Endothelial cell of umbilical vein (primary cell): Measurements from ENCODE around the gene PRKAR1A. TPM values are rescaled to one million over a fixed set of nuclear protein-coding genes. Genes with fewer than 3 reads are reported as not detected.

ENCODE experiments used
- BruUV-seq: library from RNA; stranded (reverse); fragments of 400-500 nt; replicated peaks from 2 replicates; lab custom pipeline; 2021; lab: Mats Ljungman, UMichigan
- CTCF ChIA-PET: fragments of 300-600, 350-600 bp; sonication (Branson Sonifier 250); formaldehyde crosslinking; loops from one replicate; lab custom pipeline; 2021; ENCODE audit warnings: antibody characterized with exemption, inconsistent platforms; lab: Charles Lee
- POLR2A ChIA-PET: fragments of 300-600, 350-600 bp; sonication (Branson Sonifier 250); formaldehyde crosslinking; loops from one replicate; lab custom pipeline; 2021; ENCODE audit warnings: antibody characterized with exemption, inconsistent platforms; lab: Charles Lee
- DNase-seq: peaks from one replicate; pipeline ENCODE4 v3.0.0-alpha.2; 2011; ENCODE audit warnings: low read depth, low spot score
- FAIRE-seq: peaks from 2 replicates; lab custom pipeline; 2011; peaks lifted over from hg19 to GRCh38; lab: Jason Lieb, UNC
- H2AFZ ChIP-seq: 2 replicates; pipeline ENCODE4 v1.6.0; 2012; ENCODE audit warnings: low read depth, low read length, control low read depth, inconsistent platforms
- H3K27ac ChIP-seq: 2 replicates; pipeline ENCODE4 v1.5.1; 2011; ENCODE audit warnings: low read depth, mild to moderate bottlenecking, control low read depth, low read length, moderate library complexity; ENCODE audit not compliant: insufficient read depth
- H3K27me3 ChIP-seq, 2 experiments: 2 replicates each; pipeline versions ENCODE4 v1.6.0 to v1.6.1; 2011; ENCODE audit warnings: low read length in 2 of 2, mixed read lengths in 1 of 2; ENCODE audit not compliant: control insufficient read depth in 2 of 2, insufficient read depth in 2 of 2
- H3K36me3 ChIP-seq, 2 experiments: 2 replicates in 1 of 2; 3 replicates in 1 of 2; pipeline ENCODE4 v1.5.1; 2011; ENCODE audit warnings: low read length in 2 of 2, mild to moderate bottlenecking in 1 of 2, moderate library complexity in 1 of 2; ENCODE audit not compliant: control insufficient read depth in 2 of 2, insufficient read depth in 2 of 2; ENCODE audit errors: extremely low read depth in 1 of 2
- H3K4me1 ChIP-seq: 3 replicates; pipeline ENCODE4 v1.5.1; 2011; ENCODE audit warnings: mild to moderate bottlenecking, low read length; ENCODE audit not compliant: control insufficient read depth, insufficient read depth; ENCODE audit errors: extremely low read depth
- H3K4me2 ChIP-seq: 2 replicates; pipeline ENCODE4 v1.6.1; 2011; ENCODE audit warnings: low read length, control low read depth, mixed read lengths; ENCODE audit not compliant: insufficient read depth
- H3K4me3 ChIP-seq, 3 experiments: fragments of 200-600 bp in 1 of 3; sonication (generic), shearing (Covaris generic) in 1 of 3; replicated peaks in 1 of 3; 2 replicates each; pipeline ENCODE4 v1.5.1; 2011 to 2016; ENCODE audit warnings: control low read depth in 3 of 3, low read length in 3 of 3, mild to moderate bottlenecking in 2 of 3, inconsistent platforms in 1 of 3, low read depth in 1 of 3, moderate library complexity in 1 of 3; ENCODE audit not compliant: insufficient read depth in 1 of 3
- H3K79me2 ChIP-seq: 2 replicates; pipeline ENCODE4 v1.6.0; 2012; ENCODE audit warnings: low read length, inconsistent platforms; ENCODE audit not compliant: control insufficient read depth, insufficient read depth
- H3K9ac ChIP-seq: replicated peaks from 2 replicates; pipeline ENCODE3; 2011; ENCODE audit warnings: low read length, control low read depth; ENCODE audit not compliant: insufficient read depth; ENCODE audit errors: extremely low read depth
- H3K9me1 ChIP-seq: replicated peaks from 3 replicates; pipeline ENCODE4 v1.6.0; 2011; ENCODE audit warnings: mild to moderate bottlenecking, low read length; ENCODE audit not compliant: control insufficient read depth, insufficient read depth; ENCODE audit errors: extremely low read depth
- H3K9me3 ChIP-seq: replicated peaks from 2 replicates; pipeline ENCODE4 v1.5.1; 2012; ENCODE audit warnings: low read length, inconsistent platforms; ENCODE audit not compliant: control insufficient read depth, insufficient read depth
- H4K20me1 ChIP-seq: replicated peaks from 2 replicates; pipeline ENCODE3; 2011; ENCODE audit warnings: mild to moderate bottlenecking, low read length; ENCODE audit not compliant: control insufficient read depth, insufficient read depth; ENCODE audit errors: extremely low read depth
- FOS ChIP-seq: IDR thresholded peaks from 2 replicates; pipeline ENCODE4 v1.6.1; 2011; ENCODE audit warnings: mild to moderate bottlenecking, low read length, moderate library complexity, borderline replicate concordance; ENCODE audit not compliant: insufficient read depth
- GATA2 ChIP-seq: IDR thresholded peaks from 2 replicates; pipeline ENCODE4 v1.7.0; 2011; ENCODE audit warnings: low read depth, mild to moderate bottlenecking, moderate library complexity, mixed read lengths, low read length; ENCODE audit not compliant: insufficient read length, insufficient read depth
- JUN ChIP-seq: IDR thresholded peaks from 2 replicates; pipeline ENCODE4 v1.6.1; 2011; ENCODE audit warnings: borderline replicate concordance, low read depth; ENCODE audit not compliant: insufficient read length, insufficient read depth
- MYC ChIP-seq: IDR thresholded peaks from one replicate; pipeline ENCODE4 v1.6.1; 2011; ENCODE audit warnings: mild to moderate bottlenecking, low read depth, low read length
- POLR2A ChIP-seq: IDR thresholded peaks from 2 replicates; pipeline ENCODE4 v1.6.1; 2012; ENCODE audit warnings: low read depth, mild to moderate bottlenecking, control low read depth, low read length
- POLR2AphosphoS5 ChIP-seq: IDR thresholded peaks from 2 replicates; pipeline ENCODE4 v1.6.1; 2012; ENCODE audit warnings: low read depth, mild to moderate bottlenecking, control low read depth, low read length, moderate library complexity; ENCODE audit not compliant: insufficient read depth
- dilution Hi-C: fragments of 300-500 bp; cut with MboI; formaldehyde crosslinking; loops from one replicate; pipeline ENCODE4 v1.15.0; 2019; ENCODE audit warnings: low sequenced_read_pairs; ENCODE audit not compliant: extremely low pct_ligation_motif_present
- intact Hi-C: fragments of 100-400 bp; cut with micrococcal nuclease; formaldehyde crosslinking; loops from one replicate; pipeline ENCODE4 v1.10.0; 2022
- polyA plus RNA-seq, 4 experiments: library from polyadenylated mRNA; depleted of rRNA in 3 of 4; stranded (reverse) in 3 of 4; unstranded in 1 of 4; fragments of >200 nt; gene quantifications; 2 replicates each; pipeline versions ENCODE4 v1.2.1 to v1.2.3, GENCODE V29; 2011 to 2012; ENCODE audit warnings: missing spikeins in 1 of 4
- total RNA-seq: library from RNA; stranded (reverse); gene quantifications from 2 replicates; pipeline ENCODE4 v1.2.3, GENCODE V29; 2021
- TF ChIP-seq, protein P1 (sequence below), 2 donors: IDR thresholded peaks; 1 replicate in 1 of 2; 2 replicates in 1 of 2; pipeline ENCODE4 v1.5.1; 2011; ENCODE audit warnings: low read length in 2 of 2, mild to moderate bottlenecking in 2 of 2, moderate library complexity in 2 of 2, control low read depth in 1 of 2, inconsistent platforms in 1 of 2, low read depth in 1 of 2; ENCODE audit not compliant: insufficient read depth in 1 of 2; ENCODE audit errors: extremely low read depth in 1 of 2
- TF ChIP-seq, protein P2 (sequence below): IDR thresholded peaks from 2 replicates; pipeline ENCODE4 v1.6.1; 2011; ENCODE audit not compliant: insufficient read depth, insufficient read length

PRKAR1A gene
- total and polyA plus RNA-seq, 2 donors (not counting 3 experiments of a cell fraction or from before 2014, with no cell fraction given): 92.0 to 257 TPM

DNA sequence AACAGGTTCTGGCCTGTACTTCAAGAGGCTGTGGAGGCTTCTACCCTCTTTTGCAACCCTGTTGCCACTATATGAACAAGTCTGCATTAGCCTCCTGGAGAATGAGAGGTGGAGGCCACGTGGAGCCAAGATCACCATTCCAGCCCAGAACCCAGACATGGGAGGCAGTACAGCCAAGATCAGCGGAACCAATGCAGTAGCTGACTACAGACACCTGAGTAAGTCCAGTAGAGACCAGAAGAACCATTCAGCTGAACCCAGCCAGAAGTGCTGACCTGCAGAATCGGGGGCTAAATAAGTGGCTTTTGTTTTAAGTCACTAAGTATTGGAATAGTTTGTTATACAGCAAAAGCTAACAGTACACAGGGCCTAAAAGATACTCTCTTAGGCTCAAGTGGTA lies 76.9 kb downstream of the PRKAR1A start:
- POLR2A ChIA-PET: no interaction called here
- intact Hi-C loops (no loop called here), dilution Hi-C loops (no loop called here)
- no peaks in the 10 kb centered on the region for H4K20me1 ChIP-seq
- no peaks in the 10 kb centered on the region for H3K36me3 ChIP-seq
- CTCF ChIA-PET: no interaction called here
- H3K9me3 ChIP-seq: no peaks in the 10 kb centered on the region
- BruUV-seq: no TSS peak
- no peak for FAIRE-seq
- TF ChIP-seq, protein P1, sequence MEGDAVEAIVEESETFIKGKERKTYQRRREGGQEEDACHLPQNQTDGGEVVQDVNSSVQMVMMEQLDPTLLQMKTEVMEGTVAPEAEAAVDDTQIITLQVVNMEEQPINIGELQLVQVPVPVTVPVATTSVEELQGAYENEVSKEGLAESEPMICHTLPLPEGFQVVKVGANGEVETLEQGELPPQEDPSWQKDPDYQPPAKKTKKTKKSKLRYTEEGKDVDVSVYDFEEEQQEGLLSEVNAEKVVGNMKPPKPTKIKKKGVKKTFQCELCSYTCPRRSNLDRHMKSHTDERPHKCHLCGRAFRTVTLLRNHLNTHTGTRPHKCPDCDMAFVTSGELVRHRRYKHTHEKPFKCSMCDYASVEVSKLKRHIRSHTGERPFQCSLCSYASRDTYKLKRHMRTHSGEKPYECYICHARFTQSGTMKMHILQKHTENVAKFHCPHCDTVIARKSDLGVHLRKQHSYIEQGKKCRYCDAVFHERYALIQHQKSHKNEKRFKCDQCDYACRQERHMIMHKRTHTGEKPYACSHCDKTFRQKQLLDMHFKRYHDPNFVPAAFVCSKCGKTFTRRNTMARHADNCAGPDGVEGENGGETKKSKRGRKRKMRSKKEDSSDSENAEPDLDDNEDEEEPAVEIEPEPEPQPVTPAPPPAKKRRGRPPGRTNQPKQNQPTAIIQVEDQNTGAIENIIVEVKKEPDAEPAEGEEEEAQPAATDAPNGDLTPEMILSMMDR (IDR thresholded peaks at IDR 0.05; ENCODE audit: extremely low read depth in 1 of 2, insufficient read depth in 1 of 2, low read depth in 1 of 2, low read length in 2 of 2): no peak
- TF ChIP-seq MYC: no peak
- TF ChIP-seq POLR2AphosphoS5: no peak
- TF ChIP-seq GATA2: no peak
- TF ChIP-seq POLR2A: no peak
- TF ChIP-seq, protein P2, sequence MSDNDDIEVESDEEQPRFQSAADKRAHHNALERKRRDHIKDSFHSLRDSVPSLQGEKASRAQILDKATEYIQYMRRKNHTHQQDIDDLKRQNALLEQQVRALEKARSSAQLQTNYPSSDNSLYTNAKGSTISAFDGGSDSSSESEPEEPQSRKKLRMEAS: no peak
- TF ChIP-seq FOS: no peak
- no peak for TF ChIP-seq JUN
- no peak for DNase-seq
- peaks cover 0 to 3% of the 10 kb centered on the region in 2 experiments for H3K27me3 ChIP-seq
- no peak overlapping the region for H3K27ac ChIP-seq
- no peaks in the 10 kb centered on the region for H3K9me1 ChIP-seq
- H3K9ac ChIP-seq: no peak overlapping the region
- H3K4me2 ChIP-seq: no peak overlapping the region
- no peak overlapping the region for H3K4me3 ChIP-seq
- no peaks in the 10 kb centered on the region for H3K4me1 ChIP-seq
- no peaks in the 10 kb centered on the region for H3K79me2 ChIP-seq
- H2AFZ ChIP-seq: no peak overlapping the region
